Measurements from ENCODE around the gene GARIN5A. TPM values are rescaled to one million over a fixed set of nuclear protein-coding genes. Genes with fewer than 3 reads are reported as not detected.

Gene GARIN5A
- polyA plus RNA-seq, 3 donors, result 0.41 TPM; not detected in 2

DNA sequence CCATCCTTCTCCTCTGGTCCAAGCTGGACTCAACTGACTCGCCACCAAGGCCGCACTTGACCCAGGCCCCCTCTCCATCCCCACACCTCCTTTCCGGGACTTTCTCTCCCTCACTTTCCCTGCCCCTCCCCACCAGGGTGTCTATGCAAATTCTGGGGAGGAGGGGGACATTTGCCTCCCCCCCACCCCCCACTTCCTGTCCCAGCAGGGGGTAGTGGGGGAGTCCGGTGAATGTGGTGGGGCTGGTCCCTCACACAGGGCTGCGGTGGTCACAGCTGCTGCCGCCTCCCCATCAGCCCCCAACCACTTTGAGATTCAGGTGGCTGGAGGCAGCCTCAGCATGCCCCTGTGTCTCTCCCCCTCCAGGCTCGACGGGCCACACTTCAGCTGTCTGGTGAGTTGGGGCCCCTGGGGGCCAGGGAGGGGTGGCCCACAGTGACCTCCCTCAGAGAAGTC lies 57.0 kb downstream of the GARIN5A start:
- peak overlapping the region; percentile 12 for H3K9ac ChIP-seq (ENCODE audit: insufficient read depth, low read length, poor library complexity, severe bottlenecking)
- 13% methylated on average over 2 of the region's 8 CpGs for WGBS (ENCODE audit: insufficient coverage)
- peak in 1 of 3 donors; percentile 2 for DNase-seq
- H4K20me1 ChIP-seq (ENCODE audit: insufficient read depth, low read length), result no peaks in the 10 kb centered on the region
- H3K36me3 Mint-ChIP-seq, result peaks cover 0 to 8% of the 10 kb centered on the region in 2 donors
- peak overlapping the region; percentile 25 for H3K4me2 ChIP-seq (replicated peaks; ENCODE audit: extremely low read depth, low read length, poor library complexity, severe bottlenecking)
- H3K9me3 Mint-ChIP-seq, result peaks cover 0 to 5% (median 2%) of the 10 kb centered on the region in 7 donors
- TF ChIP-seq, protein P1, sequence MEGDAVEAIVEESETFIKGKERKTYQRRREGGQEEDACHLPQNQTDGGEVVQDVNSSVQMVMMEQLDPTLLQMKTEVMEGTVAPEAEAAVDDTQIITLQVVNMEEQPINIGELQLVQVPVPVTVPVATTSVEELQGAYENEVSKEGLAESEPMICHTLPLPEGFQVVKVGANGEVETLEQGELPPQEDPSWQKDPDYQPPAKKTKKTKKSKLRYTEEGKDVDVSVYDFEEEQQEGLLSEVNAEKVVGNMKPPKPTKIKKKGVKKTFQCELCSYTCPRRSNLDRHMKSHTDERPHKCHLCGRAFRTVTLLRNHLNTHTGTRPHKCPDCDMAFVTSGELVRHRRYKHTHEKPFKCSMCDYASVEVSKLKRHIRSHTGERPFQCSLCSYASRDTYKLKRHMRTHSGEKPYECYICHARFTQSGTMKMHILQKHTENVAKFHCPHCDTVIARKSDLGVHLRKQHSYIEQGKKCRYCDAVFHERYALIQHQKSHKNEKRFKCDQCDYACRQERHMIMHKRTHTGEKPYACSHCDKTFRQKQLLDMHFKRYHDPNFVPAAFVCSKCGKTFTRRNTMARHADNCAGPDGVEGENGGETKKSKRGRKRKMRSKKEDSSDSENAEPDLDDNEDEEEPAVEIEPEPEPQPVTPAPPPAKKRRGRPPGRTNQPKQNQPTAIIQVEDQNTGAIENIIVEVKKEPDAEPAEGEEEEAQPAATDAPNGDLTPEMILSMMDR (IDR thresholded peaks at IDR 0.05), result no peak
- peak overlapping the region in 1 of 3 experiments; percentile 30 for H3K4me3 ChIP-seq (replicated peaks in 1 of 3; ENCODE audit: low read depth in 2 of 3, low read length in 3 of 3)
- no peaks in the 10 kb centered on the region for H3K79me2 ChIP-seq (ENCODE audit: insufficient read depth, low read length)
- peaks cover 26 to 30% (median 27%) of the 10 kb centered on the region in 3 donors for H3K27me3 Mint-ChIP-seq (ENCODE audit: low read depth in 3 of 3)
- no peak overlapping the region for H3K27ac ChIP-seq (ENCODE audit: low read depth in 1 of 2, low read length in 2 of 2)
- H3K27me3 ChIP-seq (ENCODE audit: control insufficient read depth in 2 of 2, insufficient read depth in 2 of 2, low read length in 2 of 2), result peaks cover 5 to 21% of the 10 kb centered on the region in 2 donors
- peaks cover 40 to 47% of the 10 kb centered on the region in 2 donors for H3K4me1 ChIP-seq (ENCODE audit: control insufficient read depth in 1 of 2, insufficient read depth in 2 of 2, low read length in 2 of 2)
- H3K9me3 ChIP-seq (replicated peaks in 1 of 2; ENCODE audit: control insufficient read depth in 1 of 2, insufficient read depth in 1 of 2, low read length in 2 of 2), result no peaks in the 10 kb centered on the region
- H3K4me3 Mint-ChIP-seq, result peak overlapping the region; percentile 76 to 84
- no peak overlapping the region for H2AFZ ChIP-seq (ENCODE audit: insufficient read depth, low read depth, low read length, poor library complexity, severe bottlenecking)
- peaks cover 32% of the 10 kb centered on the region for H3K4me1 Mint-ChIP-seq
- no peaks in the 10 kb centered on the region for H3K36me3 ChIP-seq (replicated peaks in 1 of 2; ENCODE audit: control insufficient read depth in 1 of 2, insufficient read depth in 2 of 2, low read length in 2 of 2)
- intact Hi-C loops (cut with micrococcal nuclease), result loop anchor here in 1 of 2 donors (5.0 kb wide), 1 partner anchor 42 kb away; the partner anchor contains the start of gene NR1H2
- peak overlapping the region in 3 of 7 donors; percentile 7 to 79 (median 58) for H3K27ac Mint-ChIP-seq

DNA sequence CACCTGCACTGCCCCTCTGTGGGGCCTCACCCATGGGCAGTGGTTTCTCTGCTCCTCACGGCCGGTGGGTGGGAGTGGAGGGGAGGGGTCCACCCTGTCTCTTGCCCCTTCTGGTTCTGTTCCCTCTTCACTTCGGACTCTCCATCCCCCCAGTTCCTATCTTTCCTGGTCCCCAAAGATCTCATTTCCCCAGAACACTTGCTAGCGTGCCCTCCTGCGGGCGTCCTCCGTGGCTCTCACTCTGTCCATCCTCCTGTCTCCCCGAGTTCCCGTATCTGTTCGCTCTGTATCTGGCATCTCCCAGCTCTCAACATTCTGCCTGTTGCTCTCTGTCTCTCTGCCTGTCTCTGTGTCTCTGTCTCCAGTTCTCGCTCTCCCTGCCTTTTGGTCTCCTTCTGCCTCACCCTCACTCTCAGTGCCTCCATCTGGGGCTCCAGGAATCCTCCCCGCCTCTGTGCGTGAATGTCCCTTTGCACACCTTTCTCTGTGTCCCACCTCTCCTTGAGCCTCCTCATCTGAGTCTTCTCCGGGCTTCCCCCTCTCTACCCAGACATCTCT lies 57.5 kb downstream of the GARIN5A start:
- Mint-ChIP-seq H3K27ac (peak overlapping the region in 2 of 7 donors; percentile 7 to 79), H3K4me1 (peaks cover 34% of the 10 kb centered on the region), H3K9me3 (peaks cover 0 to 5% (median 2%) of the 10 kb centered on the region in 7 donors), H3K4me3 (peak overlapping the region; percentile 76 to 84), H3K36me3 (peaks cover 0 to 8% of the 10 kb centered on the region in 2 donors), H3K27me3 (ENCODE audit: low read depth in 3 of 3) (peaks cover 26 to 29% (median 27%) of the 10 kb centered on the region in 3 donors)
- H3K9ac ChIP-seq (ENCODE audit: insufficient read depth, low read length, poor library complexity, severe bottlenecking), result peak overlapping the region; percentile 12
- no peaks in the 10 kb centered on the region for H3K36me3 ChIP-seq (replicated peaks in 1 of 2; ENCODE audit: control insufficient read depth in 1 of 2, insufficient read depth in 2 of 2, low read length in 2 of 2)
- peak in 1 of 3 donors; percentile 3 for DNase-seq
- peaks cover 5 to 21% of the 10 kb centered on the region in 2 donors for H3K27me3 ChIP-seq (ENCODE audit: control insufficient read depth in 2 of 2, insufficient read depth in 2 of 2, low read length in 2 of 2)
- no peaks in the 10 kb centered on the region for H3K9me3 ChIP-seq (replicated peaks in 1 of 2; ENCODE audit: control insufficient read depth in 1 of 2, insufficient read depth in 1 of 2, low read length in 2 of 2)
- H2AFZ ChIP-seq (ENCODE audit: insufficient read depth, low read depth, low read length, poor library complexity, severe bottlenecking), result no peak overlapping the region
- TF ChIP-seq, protein P1 (IDR thresholded peaks at IDR 0.05), result no peak
- 19% methylated on average over 12 of the region's 14 CpGs for WGBS (ENCODE audit: insufficient coverage)
- H3K4me1 ChIP-seq (ENCODE audit: control insufficient read depth in 1 of 2, insufficient read depth in 2 of 2, low read length in 2 of 2), result peaks cover 41 to 51% of the 10 kb centered on the region in 2 donors
- intact Hi-C loops (cut with micrococcal nuclease), result loop anchor here in 1 of 2 donors (5.0 kb wide), 1 partner anchor 42 kb away; the partner anchor contains the start of gene NR1H2
- no peak overlapping the region for H3K27ac ChIP-seq (ENCODE audit: low read depth in 1 of 2, low read length in 2 of 2)
- peak overlapping the region in 1 of 3 experiments; percentile 30 for H3K4me3 ChIP-seq (replicated peaks in 1 of 3; ENCODE audit: low read depth in 2 of 3, low read length in 3 of 3)
- H3K79me2 ChIP-seq (ENCODE audit: insufficient read depth, low read length), result no peaks in the 10 kb centered on the region
- peak overlapping the region; percentile 25 for H3K4me2 ChIP-seq (replicated peaks; ENCODE audit: extremely low read depth, low read length, poor library complexity, severe bottlenecking)
- no peaks in the 10 kb centered on the region for H4K20me1 ChIP-seq (ENCODE audit: insufficient read depth, low read length)

Measured in CD14-positive monocyte (primary cell).